SU-DHL-6 (cell line): Measurements from ENCODE around the gene MED10.

Experiments used
- CTCF ChIP-seq: fragments of 200-600 bp; sonication (generic); IDR thresholded peaks from one replicate; pipeline ENCODE4 v1.5.1; 2017; ENCODE audit warnings: antibody characterized with exemption, mild to moderate bottlenecking, low read length, moderate library complexity; ENCODE audit not compliant: insufficient read depth, poor library complexity, severe bottlenecking
- EZH2phosphoT487 ChIP-seq: fragments of 200-600 bp; sonication (generic), shearing (Covaris generic); conservative IDR thresholded peaks from 2 replicates; pipeline ENCODE4 v1.6.1; 2018; ENCODE audit warnings: mild to moderate bottlenecking, antibody characterized with exemption, low read length, moderate library complexity, mixed read lengths

- TF ChIP-seq CTCF (no peak), EZH2phosphoT487 (no peak)
Measured at GRCh38 chr5:6342689-6343315, 35.5 kb downstream of the MED10 start.
